Ecto neural progenitor cell (in vitro differentiated cells): ENCODE results near the gene C11orf52.
"Not testable (repeated sequence)": the region's sequence is repeated elsewhere in the genome, so short reads cannot be mapped to it uniquely, and the experiment has no call there.

Experiments used
- DNase-seq: peaks from one replicate; pipeline ENCODE4 v3.0.0-alpha.2; 2018; ENCODE audit warnings: low spot score

C11orf52 gene

GRCh38 chr11:111913031-111913861 lies 5.5 kb upstream of the C11orf52 start:
- no peak for DNase-seq

GRCh38 chr11:111913997-111914396 lies 4.7 kb upstream of the C11orf52 start:
- DNase-seq, result no peak

GRCh38 chr11:111916768-111917167 lies 1.9 kb upstream of the C11orf52 start:
- DNase-seq, result no peak

GRCh38 chr11:111917312-111917711 lies 1.4 kb upstream of the C11orf52 start:
- DNase-seq, result no peak

- no peak for DNase-seq
Measured at GRCh38 chr11:111917788-111918187, 925 bp upstream of the C11orf52 start.

- no peak for DNase-seq
Measured at GRCh38 chr11:111920908-111921307, 2.2 kb downstream of the C11orf52 start.

- DNase-seq, result no peak
Measured at GRCh38 chr11:111921541-111922230, 3.0 kb downstream of the C11orf52 start.

GRCh38 chr11:111922803-111923202 lies 4.1 kb downstream of the C11orf52 start:
- DNase-seq, result no peak

GRCh38 chr11:111923351-111923788 lies 4.7 kb downstream of the C11orf52 start:
- no peak for DNase-seq

- no peak for DNase-seq
Measured at GRCh38 chr11:111923951-111924350, 5.2 kb downstream of the C11orf52 start.

- no peak for DNase-seq
Measured at GRCh38 chr11:111925953-111926352, 7.2 kb downstream of the C11orf52 start.

GRCh38 chr11:111926505-111927391 lies 8.0 kb downstream of the C11orf52 start:
- DNase-seq, result peak; percentile 98

GRCh38 chr11:111930472-111930871 lies 11.8 kb downstream of the C11orf52 start:
- DNase-seq, result no peak

- no peak for DNase-seq
Measured at GRCh38 chr11:111932611-111932950, 13.9 kb downstream of the C11orf52 start.

GRCh38 chr11:111933176-111933575 lies 14.5 kb downstream of the C11orf52 start:
- not testable (repeated sequence) for DNase-seq

GRCh38 chr11:111933872-111934271 lies 15.2 kb downstream of the C11orf52 start:
- DNase-seq, result no peak

GRCh38 chr11:111934306-111934705 lies 15.6 kb downstream of the C11orf52 start:
- no peak for DNase-seq

- DNase-seq, result no peak
Measured at GRCh38 chr11:111935317-111936039, 16.8 kb downstream of the C11orf52 start.

- DNase-seq, result no peak
Measured at GRCh38 chr11:111936040-111936540, 17.4 kb downstream of the C11orf52 start.

- no peak for DNase-seq
Measured at GRCh38 chr11:111937461-111937769, 18.7 kb downstream of the C11orf52 start.

- DNase-seq, result no peak
Measured at GRCh38 chr11:111937844-111938243, 19.1 kb downstream of the C11orf52 start.

- no peak for DNase-seq
Measured at GRCh38 chr11:111938687-111939160, 20.0 kb downstream of the C11orf52 start.
